HepG2 (cell line): ENCODE data around the gene ADPRHL1. TPM values are rescaled to one million over a fixed set of nuclear protein-coding genes. Genes with fewer than 3 reads are reported as not detected.
A peak's percentile ranks its signal among the peaks of the same experiment; 100 is the strongest.

Source experiments
- ATAC-seq: fragments of 200-7000 bp; cut with Tn5 transposase; 3 replicates; pipeline ENCODE4 v1.9.1; 2020; ENCODE audit warnings: mild to moderate bottlenecking, moderate library complexity
- BruUV-seq: library from RNA; stranded (reverse); fragments of 400-500 nt; replicated peaks from 2 replicates; lab custom pipeline; 2021; lab: Mats Ljungman, UMichigan
- CTCF ChIA-PET: fragments of 300-600 bp; formaldehyde crosslinking; extraction: SDS; loops from one replicate; lab custom pipeline; 2021; ENCODE audit warnings: low total read pairs, inconsistent platforms, low intra/inter-chr PET ratio; lab: Yijun Ruan, JAX
- POLR2A ChIA-PET: fragments of 350-600 bp; sonication (Branson Sonifier 250); formaldehyde crosslinking; loops from one replicate; lab custom pipeline; 2020; ENCODE audit warnings: antibody characterized with exemption, inconsistent platforms; lab: Yijun Ruan, JAX
- DNase-seq: peaks from one replicate; pipeline ENCODE4 v3.0.0-alpha.2; 2015; ENCODE audit warnings: low spot score
- FAIRE-seq: peaks from 3 replicates; lab custom pipeline; 2011; peaks lifted over from hg19 to GRCh38; lab: Jason Lieb, UNC
- H2AFZ ChIP-seq: one replicate; pipeline ENCODE4 v1.6.1; 2011; ENCODE audit warnings: low read length, inconsistent platforms
- H3K27ac ChIP-seq: fragments of 300-600 bp; 3 replicates; pipeline ENCODE4 v1.8.0; 2011; ENCODE audit warnings: mixed run types, mild to moderate bottlenecking, mixed read lengths, low read length, inconsistent platforms; ENCODE audit not compliant: insufficient read depth; ENCODE audit errors: extremely low read length
- H3K27me3 ChIP-seq, 2 experiments: fragments of 200-600 bp in 1 of 2; 2 replicates in 1 of 2; 3 replicates in 1 of 2; pipeline versions ENCODE4 v1.6.0 to v1.8.0; 2011; ENCODE audit warnings: low read length in 2 of 2, mild to moderate bottlenecking in 2 of 2, moderate library complexity in 2 of 2, inconsistent platforms in 1 of 2; ENCODE audit not compliant: insufficient read depth in 2 of 2, control insufficient read depth in 1 of 2
- H3K36me3 ChIP-seq, 2 experiments: fragments of 200-600 bp in 1 of 2; replicated peaks in 1 of 2; 2 replicates in 1 of 2; 3 replicates in 1 of 2; pipeline versions ENCODE4 v1.5.1 to v1.8.0; 2011; ENCODE audit warnings: low read length in 2 of 2, inconsistent platforms in 1 of 2; ENCODE audit not compliant: insufficient read depth in 2 of 2, control insufficient read depth in 1 of 2
- H3K4me1 ChIP-seq: 2 replicates; pipeline ENCODE4 v1.5.1; 2012; ENCODE audit warnings: low read length, inconsistent platforms; ENCODE audit not compliant: insufficient read depth
- H3K4me2 ChIP-seq: 2 replicates; pipeline ENCODE4 v1.6.0; 2011; ENCODE audit warnings: low read depth, low read length, inconsistent platforms
- H3K4me3 ChIP-seq, 3 experiments: fragments of 200-600 bp in 1 of 3; sonication (generic), shearing (Covaris generic) in 1 of 3; replicated peaks in 1 of 3; 2 replicates each; pipeline ENCODE4 v1.5.1; 2011 to 2016; ENCODE audit warnings: low read length in 3 of 3, inconsistent platforms in 2 of 3, low read depth in 2 of 3, mild to moderate bottlenecking in 2 of 3, control low read depth in 1 of 3, mixed read lengths in 1 of 3; ENCODE audit not compliant: insufficient read depth in 1 of 3
- H3K79me2 ChIP-seq: one replicate; pipeline ENCODE4 v1.6.1; 2011; ENCODE audit warnings: low read length, inconsistent platforms; ENCODE audit not compliant: insufficient read depth
- H3K9ac ChIP-seq: 2 replicates; pipeline ENCODE4 v1.6.0; 2011; ENCODE audit warnings: mild to moderate bottlenecking, low read depth, low read length, inconsistent platforms; ENCODE audit not compliant: insufficient read depth
- H3K9me3 ChIP-seq: 2 replicates; pipeline ENCODE4 v1.5.1; 2012; ENCODE audit warnings: mild to moderate bottlenecking, low read length
- H4K20me1 ChIP-seq: 2 replicates; pipeline ENCODE4 v1.6.0; 2011; ENCODE audit warnings: inconsistent platforms, mild to moderate bottlenecking, low read length, moderate library complexity; ENCODE audit not compliant: insufficient read depth
- EHMT2 ChIP-seq: fragments of 200-600 bp; sonication (generic); IDR thresholded peaks from 2 replicates; pipeline ENCODE4 v1.7.0; 2017; ENCODE audit warnings: antibody characterized with exemption, low read depth, low read length, borderline replicate concordance
- FOSL2 ChIP-seq: sonication (generic); formaldehyde crosslinking; IDR thresholded peaks from 2 replicates; pipeline ENCODE4 v1.4.0; 2020; ENCODE audit warnings: missing genetic modification reagents
- FOXM1 ChIP-seq: sonication (generic); formaldehyde crosslinking; IDR thresholded peaks from 2 replicates; pipeline ENCODE4 v1.5.0; 2020; ENCODE audit warnings: missing genetic modification reagents
- HNRNPK ChIP-seq: fragments of 200-400 bp; formaldehyde crosslinking; IDR thresholded peaks from 2 replicates; pipeline ENCODE4 v1.6.1; 2018; ENCODE audit warnings: low read length, low read depth, moderate library complexity, mild to moderate bottlenecking; ENCODE audit not compliant: poor library complexity, severe bottlenecking
- KDM1A ChIP-seq: IDR thresholded peaks from 2 replicates; pipeline ENCODE4 v1.6.1; 2016; ENCODE audit warnings: missing compliant biosample characterization
- ZNF652 ChIP-seq: IDR thresholded peaks from 2 replicates; pipeline ENCODE4 v1.6.1; 2016; ENCODE audit warnings: low read depth, borderline replicate concordance
- ZNF687 ChIP-seq: sonication (generic); formaldehyde crosslinking; IDR thresholded peaks from 2 replicates; pipeline ENCODE4 v1.5.1; 2020; ENCODE audit warnings: mild to moderate bottlenecking, missing genetic modification reagents, moderate library complexity
- ZNF761 ChIP-seq: sonication (generic); formaldehyde crosslinking; conservative IDR thresholded peaks from 2 replicates; pipeline ENCODE4 v1.4.0; 2020; ENCODE audit warnings: mild to moderate bottlenecking, missing genetic modification reagents
- ZNF83 ChIP-seq: sonication (generic); formaldehyde crosslinking; IDR thresholded peaks from 2 replicates; pipeline ENCODE4 v1.4.0; 2020; ENCODE audit warnings: missing genetic modification reagents, mild to moderate bottlenecking, borderline replicate concordance
- ZNF841 ChIP-seq: sonication (generic); formaldehyde crosslinking; IDR thresholded peaks from 2 replicates; pipeline ENCODE4 v1.8.1; 2023; ENCODE audit warnings: missing genetic modification reagents, borderline replicate concordance
- WGBS: methylation state at CpG from one replicate; pipeline ENCODE4 v1.1.6; 2017; ENCODE audit warnings: low lambda C conversion rate; 5-methylcytosine and 5-hydroxymethylcytosine counted together
- in situ Hi-C: cut with HindIII; loops from 2 replicates; pipeline ENCODE4 v1.10.0; 2017; ENCODE audit warnings: low pct_unique_long_range_greater_than_20kb; ENCODE audit not compliant: extremely low pct_ligation_motif_present
- intact Hi-C: fragments of 100-400 bp; cut with micrococcal nuclease; formaldehyde crosslinking; loops from one replicate; pipeline ENCODE4 v1.10.0; 2022; ENCODE audit not compliant: unreplicated experiment
- polyA plus RNA-seq, 8 experiments: library from polyadenylated mRNA; depleted of rRNA in 3 of 8; stranded (reverse) in 7 of 8; unstranded in 1 of 8; fragments of >200 nt; fragmentation: Illumina TruSeq in 4 of 8; extraction: Trizol in 4 of 8; gene quantifications; 2 replicates each; pipeline versions ENCODE4 v1.2.1 to v1.2.3, GENCODE V29; 2011 to 2016; ENCODE audit warnings: low read depth in 4 of 8, missing spikeins in 1 of 8, mixed read lengths in 1 of 8; ENCODE audit not compliant: insufficient read depth in 1 of 8
- total RNA-seq, 5 experiments: library from RNA; depleted of rRNA; stranded (reverse); fragments of >200 nt; fragmentation: Illumina TruSeq; extraction: Trizol; gene quantifications; 2 replicates each; pipeline ENCODE4 v1.2.3, GENCODE V29; 2016; ENCODE audit warnings: low read depth in 1 of 5
- TF ChIP-seq, protein P1 (sequence below): sonication (generic); formaldehyde crosslinking; IDR thresholded peaks from 2 replicates; pipeline ENCODE4 v1.4.0; 2020; ENCODE audit warnings: mild to moderate bottlenecking, missing genetic modification reagents, borderline replicate concordance

Gene ADPRHL1
- total and polyA plus RNA-seq, 2 of the 13 experiments (the other 11 are each of a cell fraction or from before 2014, with no cell fraction given) = 0.34 to 0.40 TPM

GRCh38 chr13:113399755-113400149, 53.5 kb downstream of the ADPRHL1 start (continued):
- TF ChIP-seq HNRNPK (no peak), KDM1A (CRISPR knock-in tag) (no peak), ZNF83 (no peak), EHMT2 (no peak), ZNF841 (CRISPR knock-in tag) (no peak), ZNF761 (CRISPR knock-in tag) (no peak)
- TF ChIP-seq, protein P1, sequence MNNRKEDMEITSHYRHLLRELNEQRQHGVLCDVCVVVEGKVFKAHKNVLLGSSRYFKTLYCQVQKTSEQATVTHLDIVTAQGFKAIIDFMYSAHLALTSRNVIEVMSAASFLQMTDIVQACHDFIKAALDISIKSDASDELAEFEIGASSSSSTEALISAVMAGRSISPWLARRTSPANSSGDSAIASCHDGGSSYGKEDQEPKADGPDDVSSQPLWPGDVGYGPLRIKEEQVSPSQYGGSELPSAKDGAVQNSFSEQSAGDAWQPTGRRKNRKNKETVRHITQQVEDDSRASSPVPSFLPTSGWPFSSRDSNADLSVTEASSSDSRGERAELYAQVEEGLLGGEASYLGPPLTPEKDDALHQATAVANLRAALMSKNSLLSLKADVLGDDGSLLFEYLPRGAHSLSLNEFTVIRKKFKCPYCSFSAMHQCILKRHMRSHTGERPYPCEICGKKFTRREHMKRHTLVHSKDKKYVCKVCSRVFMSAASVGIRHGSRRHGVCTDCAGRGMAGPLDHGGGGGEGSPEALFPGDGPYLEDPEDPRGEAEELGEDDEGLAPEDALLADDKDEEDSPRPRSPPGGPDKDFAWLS (CRISPR knock-in tag) = no peak

- H3K4me3 ChIP-seq = peak overlapping the region in 1 of 3 experiments; percentile 32; a peak in 1 of 6 replicates
- intact Hi-C loops = loop anchor here (5.0 kb wide), 1 partner anchor 48 kb away; no protein-coding TSS in a partner anchor
- H4K20me1 ChIP-seq = no peaks in the 10 kb centered on the region
- no peaks in the 10 kb centered on the region for H3K79me2 ChIP-seq
- CTCF ChIA-PET = no interaction called here
- H3K9ac ChIP-seq = no peak overlapping the region
- in situ Hi-C loops = no loop called here
- H2AFZ ChIP-seq = no peak overlapping the region
- H3K4me2 ChIP-seq = peak overlapping the region; percentile 19; the same call in 1 of the 2 replicates
- no peak for FAIRE-seq
- WGBS = 31% methylated on average over 15 of the region's 19 CpGs
- no TSS peak for BruUV-seq
- no peak overlapping the region for H3K27ac ChIP-seq
- ATAC-seq = peak; percentile 3
- peaks cover 10 to 53% of the 10 kb centered on the region in 2 experiments for H3K27me3 ChIP-seq
- peaks cover 74% of the 10 kb centered on the region for H3K4me1 ChIP-seq
- no peak for DNase-seq
- POLR2A ChIA-PET = interaction anchor here (0.6 kb wide), 1 partner anchor 52 kb away, joined by 4 read pairs; no protein-coding TSS in a partner anchor
- no peak for TF ChIP-seq FOXM1
- no peak for TF ChIP-seq FOSL2 (CRISPR knock-in tag)
- TF ChIP-seq ZNF652 = no peak
- TF ChIP-seq ZNF687 = peak; percentile 24; the same call in 1 of the 2 replicates
- no peaks in the 10 kb centered on the region for H3K9me3 ChIP-seq
- H3K36me3 ChIP-seq = no peaks in the 10 kb centered on the region
Measured at GRCh38 chr13:113398963-113399754, 54.1 kb downstream of the ADPRHL1 start.
